ENCODE data around the gene PLAU. TPM values are rescaled to one million over a fixed set of nuclear protein-coding genes. Genes with fewer than 3 reads are reported as not detected.
A peak's percentile ranks its signal among the peaks of the same experiment; 100 is the strongest.

Gene PLAU
- total and polyA plus RNA-seq, 2 of the 13 experiments (the other 11 are each of a cell fraction or from before 2014, with no cell fraction given): 0.45 to 11.2 TPM

DNA sequence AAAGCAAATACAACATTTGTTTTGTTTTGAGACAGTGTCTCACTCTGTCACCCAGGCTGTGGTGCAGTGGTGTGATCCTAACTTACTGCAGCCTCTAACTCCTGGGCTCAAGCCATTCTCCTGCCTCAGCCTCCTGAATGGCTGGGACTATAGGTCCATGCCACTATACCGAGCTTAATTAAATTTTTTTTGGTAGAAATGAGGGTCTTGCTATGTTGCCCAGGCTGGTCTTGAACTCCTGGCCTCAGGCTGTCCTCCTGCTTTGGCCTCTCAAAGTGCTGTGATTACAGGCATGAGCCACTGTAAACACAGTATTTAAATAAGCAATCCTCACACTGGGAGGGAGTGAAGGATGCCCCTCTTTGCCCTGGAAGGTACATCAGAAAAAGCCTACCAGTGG lies 32.6 kb upstream of the PLAU start (continued):
- TF ChIP-seq ZBTB3 (CRISPR knock-in tag; IDR thresholded peaks at IDR 0.05; ENCODE audit: borderline replicate concordance, low read depth): no peak
- TF ChIP-seq ATM (IDR thresholded peaks at IDR 0.05; ENCODE audit: borderline replicate concordance): no peak
- TF ChIP-seq ZSCAN31 (CRISPR knock-in tag; IDR thresholded peaks at IDR 0.05; ENCODE audit: low read depth): no peak
- no peak for TF ChIP-seq EP300 (IDR thresholded peaks at IDR 0.05; ENCODE audit: low read depth in 2 of 2, low read length in 2 of 2)
- no peak for TF ChIP-seq EP300 (CRISPR knock-in tag; IDR thresholded peaks at IDR 0.05; ENCODE audit: borderline replicate concordance)
- TF ChIP-seq ZNF839 (CRISPR knock-in tag; IDR thresholded peaks at IDR 0.05; ENCODE audit: borderline replicate concordance): no peak
- no peak for TF ChIP-seq HOXD1 (CRISPR knock-in tag; IDR thresholded peaks at IDR 0.05)
- no peak for TF ChIP-seq DMAP1 (CRISPR knock-in tag; IDR thresholded peaks at IDR 0.05)
- TF ChIP-seq SRSF4 (IDR thresholded peaks at IDR 0.05; ENCODE audit: low read depth, low read length, poor library complexity, severe bottlenecking): no peak
- TF ChIP-seq HDAC6 (IDR thresholded peaks at IDR 0.05; ENCODE audit: low read depth, low read length): no peak

DNA sequence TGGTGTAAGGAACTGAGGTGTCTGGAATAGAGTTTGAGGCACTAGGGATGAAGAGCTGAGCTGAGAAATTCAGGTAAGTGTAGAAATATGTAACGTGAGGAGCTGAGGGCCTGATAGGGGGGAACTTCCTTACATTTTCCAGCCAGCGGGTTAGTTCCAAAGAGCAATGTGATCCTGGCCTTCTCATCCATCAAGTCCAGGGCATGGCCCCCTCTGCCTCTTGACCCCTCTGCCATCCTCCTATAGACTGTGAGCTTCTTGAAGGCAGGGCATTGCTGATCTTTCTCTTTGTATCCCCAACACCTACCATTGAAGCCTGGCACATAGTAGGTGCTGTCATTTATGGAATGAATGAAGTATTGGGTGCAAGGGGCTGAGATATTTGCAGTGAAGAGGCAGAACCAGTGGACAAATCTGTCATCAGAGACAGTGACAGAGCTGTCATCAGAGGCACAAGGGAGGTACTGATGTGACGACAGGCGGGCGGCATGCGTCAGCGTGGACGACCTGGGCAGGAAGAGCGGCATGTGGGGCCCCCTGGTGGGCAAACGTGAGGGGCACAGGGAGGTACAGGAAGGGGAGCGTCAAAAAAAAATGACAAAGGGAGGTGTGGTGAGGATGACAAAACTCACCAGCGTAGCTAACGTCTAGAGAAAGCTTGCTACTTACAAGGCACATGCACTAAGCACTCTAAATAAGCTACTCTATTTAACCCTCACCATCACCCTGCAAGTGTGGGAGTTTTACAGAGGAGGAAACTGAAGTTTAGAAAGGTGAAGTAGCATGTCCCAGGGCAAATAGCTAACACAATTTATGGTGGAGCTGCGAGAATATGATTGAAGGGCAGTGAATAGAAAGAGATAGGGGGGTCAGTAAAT lies 31.4 kb upstream of the PLAU start:
- Histone ChIP-seq H3K27me3 (ENCODE audit: control insufficient read depth in 1 of 2, insufficient read depth in 2 of 2, low read length in 2 of 2) (no peaks in the 10 kb centered on the region; a peak in 2 of 5 replicates), H3K4me3 (replicated peaks in 1 of 3; ENCODE audit: insufficient read depth in 1 of 3, low read depth in 2 of 3, low read length in 3 of 3) (no peak overlapping the region), H3K27ac (ENCODE audit: extremely low read length, insufficient read depth, low read length) (no peak overlapping the region), H2AFZ (ENCODE audit: low read length) (no peak overlapping the region), H4K20me1 (ENCODE audit: insufficient read depth, low read length) (no peaks in the 10 kb centered on the region), H3K79me2 (ENCODE audit: insufficient read depth, low read length) (no peaks in the 10 kb centered on the region), H3K9ac (ENCODE audit: insufficient read depth, low read depth, low read length) (no peak overlapping the region), H3K9me3 (ENCODE audit: low read length) (no peaks in the 10 kb centered on the region), H3K36me3 (replicated peaks in 1 of 2; ENCODE audit: control insufficient read depth in 1 of 2, insufficient read depth in 2 of 2, low read length in 2 of 2) (no peaks in the 10 kb centered on the region), H3K4me1 (ENCODE audit: insufficient read depth, low read length) (peaks cover 39% of the 10 kb centered on the region), H3K4me2 (ENCODE audit: low read depth, low read length) (peak overlapping the region; percentile 47)
- intact Hi-C loops (cut with micrococcal nuclease; ENCODE audit: unreplicated experiment) (loop anchor here (1.0 to 5.0 kb wide), 2 partner anchors 30 to 107 kb away; a partner anchor contains a TSS), in situ Hi-C loops (cut with HindIII; ENCODE audit: extremely low pct_ligation_motif_present, low pct_unique_long_range_greater_than_20kb) (loop anchor here (5.0 kb wide), 1 partner anchor 32 kb away; no protein-coding TSS in a partner anchor)
- CTCF ChIA-PET (ENCODE audit: low intra/inter-chr PET ratio, low total read pairs): interaction anchor here (3.1 kb wide), 1 partner anchor 30 kb away, joined by 60 read pairs; no protein-coding TSS in a partner anchor
- FAIRE-seq (peak; percentile 57), DNase-seq (ENCODE audit: low spot score) (peak; percentile 74), ATAC-seq (peak; percentile 90)
- POLR2A ChIA-PET: interaction anchor here (1.1 to 3.0 kb wide), 5 partner anchors 28 to 98 kb away, joined by 3 to 18 read pairs (median 3); partner anchors contain the start of gene CHCHD1
- no TSS peak for BruUV-seq (replicated peaks)
- 3% methylated on average over 14 of the region's 14 CpGs for WGBS (ENCODE audit: low lambda C conversion rate)
- TF ChIP-seq, protein P1, sequence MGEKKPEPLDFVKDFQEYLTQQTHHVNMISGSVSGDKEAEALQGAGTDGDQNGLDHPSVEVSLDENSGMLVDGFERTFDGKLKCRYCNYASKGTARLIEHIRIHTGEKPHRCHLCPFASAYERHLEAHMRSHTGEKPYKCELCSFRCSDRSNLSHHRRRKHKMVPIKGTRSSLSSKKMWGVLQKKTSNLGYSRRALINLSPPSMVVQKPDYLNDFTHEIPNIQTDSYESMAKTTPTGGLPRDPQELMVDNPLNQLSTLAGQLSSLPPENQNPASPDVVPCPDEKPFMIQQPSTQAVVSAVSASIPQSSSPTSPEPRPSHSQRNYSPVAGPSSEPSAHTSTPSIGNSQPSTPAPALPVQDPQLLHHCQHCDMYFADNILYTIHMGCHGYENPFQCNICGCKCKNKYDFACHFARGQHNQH (CRISPR knock-in tag; IDR thresholded peaks at IDR 0.05): 0 out of 2 replicates have a peak, but pooled peaks have one; percentile 46
- TF ChIP-seq GMEB2 (CRISPR knock-in tag; IDR thresholded peaks at IDR 0.05; ENCODE audit: low read depth): no peak
- no peak; the same call in 1 of the 2 replicates for TF ChIP-seq ZKSCAN8 (CRISPR knock-in tag; IDR thresholded peaks at IDR 0.05; ENCODE audit: borderline replicate concordance)
- no peak for TF ChIP-seq TARDBP (CRISPR knock-in tag; IDR thresholded peaks at IDR 0.05)
- no peak for TF ChIP-seq KMT2A (CRISPR knock-in tag; IDR thresholded peaks at IDR 0.05)
- no peak for TF ChIP-seq ZNF230 (CRISPR knock-in tag; IDR thresholded peaks at IDR 0.05)
- TF ChIP-seq NFE2 (CRISPR knock-in tag; IDR thresholded peaks at IDR 0.05): no peak
- no peak; the same call in 1 of the 2 replicates for TF ChIP-seq ZNF124 (CRISPR knock-in tag; IDR thresholded peaks at IDR 0.05)
- TF ChIP-seq ZNF354B (CRISPR knock-in tag; IDR thresholded peaks at IDR 0.05): no peak
- TF ChIP-seq, protein P2, sequence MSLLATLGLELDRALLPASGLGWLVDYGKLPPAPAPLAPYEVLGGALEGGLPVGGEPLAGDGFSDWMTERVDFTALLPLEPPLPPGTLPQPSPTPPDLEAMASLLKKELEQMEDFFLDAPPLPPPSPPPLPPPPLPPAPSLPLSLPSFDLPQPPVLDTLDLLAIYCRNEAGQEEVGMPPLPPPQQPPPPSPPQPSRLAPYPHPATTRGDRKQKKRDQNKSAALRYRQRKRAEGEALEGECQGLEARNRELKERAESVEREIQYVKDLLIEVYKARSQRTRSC (CRISPR knock-in tag; IDR thresholded peaks at IDR 0.05; ENCODE audit: low read depth): no peak
- no peak for TF ChIP-seq IKZF1 (IDR thresholded peaks at IDR 0.05)
